Progenitor cell of endocrine pancreas (in vitro differentiated cells): ENCODE results near the gene TEX54. TPM values are rescaled to one million over a fixed set of nuclear protein-coding genes. Genes with fewer than 3 reads are reported as not detected.
"Not testable (repeated sequence)": the region's sequence is repeated elsewhere in the genome, so short reads cannot be mapped to it uniquely, and the experiment has no call there.

Source experiments
- DNase-seq: peaks from one replicate; pipeline ENCODE4 v3.0.0; 2021; ENCODE audit warnings: low spot score; ENCODE audit not compliant: unreplicated experiment
- H3K27ac Mint-ChIP-seq: 2 replicates; pipeline ENCODE4 v1.8.0; 2021; ENCODE audit warnings: mild to moderate bottlenecking, moderate library complexity, mixed read lengths
- H3K27me3 Mint-ChIP-seq: 2 replicates; pipeline ENCODE4 v1.8.0; 2021; ENCODE audit warnings: mixed read lengths
- H3K36me3 Mint-ChIP-seq: 2 replicates; pipeline ENCODE4 v1.8.0; 2022; ENCODE audit warnings: mixed read lengths; ENCODE audit not compliant: insufficient read depth
- H3K4me1 Mint-ChIP-seq: 2 replicates; pipeline ENCODE4 v1.8.0; 2021; ENCODE audit warnings: low read depth, mixed read lengths
- H3K4me3 Mint-ChIP-seq: 2 replicates; pipeline ENCODE4 v1.8.0; 2021; ENCODE audit warnings: low read depth, mild to moderate bottlenecking, moderate library complexity, mixed read lengths
- H3K9me3 Mint-ChIP-seq: 2 replicates; pipeline ENCODE4 v1.8.0; 2021; ENCODE audit warnings: low read depth, mixed read lengths
- total RNA-seq: library from RNA; stranded (reverse); gene quantifications from 2 replicates; pipeline ENCODE4 v1.2.1, GENCODE V29; 2021
- TF ChIP-seq, protein P1 (sequence below): fragments of 200-600 bp; sonication (generic); IDR thresholded peaks from one replicate; pipeline ENCODE4 v1.5.0; 2021; ENCODE audit warnings: antibody characterized with exemption, mild to moderate bottlenecking; ENCODE audit not compliant: unreplicated experiment

TEX54 gene
- total RNA-seq, 1 donor from 2014 or later, result not detected

DNA sequence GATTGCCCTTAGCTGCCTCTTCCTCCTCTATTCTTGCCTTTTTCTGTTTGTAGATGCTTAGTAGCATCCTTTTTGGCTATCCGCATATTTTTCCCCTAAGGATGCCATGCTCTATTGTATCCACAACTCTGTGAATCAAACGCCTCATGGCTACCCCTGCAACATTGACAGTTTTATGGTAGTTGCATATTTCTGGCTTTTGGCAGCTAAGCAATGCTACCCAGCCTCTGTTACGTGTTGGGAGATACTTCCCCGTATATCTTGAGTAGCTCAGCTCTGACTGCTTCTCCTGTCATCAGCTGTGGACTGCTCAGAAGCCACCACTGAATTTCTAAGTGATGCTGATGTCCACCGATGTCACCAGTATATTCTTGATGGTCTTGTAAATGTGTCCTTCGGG, 33.0 kb upstream of the TEX54 start:
- Mint-ChIP-seq H3K4me3 (no peak overlapping the region), H3K9me3 (no peaks in the 10 kb centered on the region), H3K27me3 (no peaks in the 10 kb centered on the region), H3K36me3 (peaks cover 2% of the 10 kb centered on the region), H3K27ac (no peak overlapping the region), H3K4me1 (peaks cover 9% of the 10 kb centered on the region)
- no peak for DNase-seq
- TF ChIP-seq, protein P1, sequence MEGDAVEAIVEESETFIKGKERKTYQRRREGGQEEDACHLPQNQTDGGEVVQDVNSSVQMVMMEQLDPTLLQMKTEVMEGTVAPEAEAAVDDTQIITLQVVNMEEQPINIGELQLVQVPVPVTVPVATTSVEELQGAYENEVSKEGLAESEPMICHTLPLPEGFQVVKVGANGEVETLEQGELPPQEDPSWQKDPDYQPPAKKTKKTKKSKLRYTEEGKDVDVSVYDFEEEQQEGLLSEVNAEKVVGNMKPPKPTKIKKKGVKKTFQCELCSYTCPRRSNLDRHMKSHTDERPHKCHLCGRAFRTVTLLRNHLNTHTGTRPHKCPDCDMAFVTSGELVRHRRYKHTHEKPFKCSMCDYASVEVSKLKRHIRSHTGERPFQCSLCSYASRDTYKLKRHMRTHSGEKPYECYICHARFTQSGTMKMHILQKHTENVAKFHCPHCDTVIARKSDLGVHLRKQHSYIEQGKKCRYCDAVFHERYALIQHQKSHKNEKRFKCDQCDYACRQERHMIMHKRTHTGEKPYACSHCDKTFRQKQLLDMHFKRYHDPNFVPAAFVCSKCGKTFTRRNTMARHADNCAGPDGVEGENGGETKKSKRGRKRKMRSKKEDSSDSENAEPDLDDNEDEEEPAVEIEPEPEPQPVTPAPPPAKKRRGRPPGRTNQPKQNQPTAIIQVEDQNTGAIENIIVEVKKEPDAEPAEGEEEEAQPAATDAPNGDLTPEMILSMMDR, result no peak

DNA sequence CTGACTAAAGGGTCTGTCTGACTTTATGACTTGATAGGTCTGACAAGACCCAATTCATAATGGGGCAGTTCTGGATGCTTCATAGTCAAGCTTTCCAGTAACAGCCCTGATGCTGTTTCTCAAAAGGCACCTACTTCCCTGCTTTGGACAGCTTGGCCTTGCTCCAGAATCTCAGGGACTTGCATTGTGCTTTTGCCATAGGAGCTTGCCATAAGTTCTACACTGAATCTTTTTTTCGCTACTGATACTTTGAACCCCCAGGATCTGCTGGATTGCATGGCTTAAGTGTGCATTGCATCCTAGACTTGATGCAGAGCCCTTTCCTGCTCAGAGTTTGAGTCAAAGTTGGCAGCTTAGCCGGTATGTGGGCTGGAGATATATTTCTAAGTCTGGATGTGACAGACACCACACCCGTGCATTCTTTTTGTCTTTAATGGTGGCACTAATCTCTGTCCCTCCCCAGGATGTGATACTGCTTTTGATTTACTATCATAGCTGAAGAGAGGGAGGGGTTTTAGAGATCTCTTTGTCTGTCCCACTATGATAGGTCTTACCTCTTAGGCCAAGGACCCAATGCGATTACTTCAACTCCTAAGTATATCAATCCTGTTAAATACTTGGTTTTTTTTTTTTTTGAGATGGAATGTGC, 31.2 kb upstream of the TEX54 start:
- no peak overlapping the region for H3K4me3 Mint-ChIP-seq
- no peaks in the 10 kb centered on the region for H3K9me3 Mint-ChIP-seq
- peaks cover 3% of the 10 kb centered on the region for H3K36me3 Mint-ChIP-seq
- TF ChIP-seq, protein P1, result no peak
- peak overlapping the region; percentile 20 for H3K27ac Mint-ChIP-seq
- no peak for DNase-seq
- peaks cover 24% of the 10 kb centered on the region for H3K4me1 Mint-ChIP-seq
- H3K27me3 Mint-ChIP-seq, result no peaks in the 10 kb centered on the region

DNA sequence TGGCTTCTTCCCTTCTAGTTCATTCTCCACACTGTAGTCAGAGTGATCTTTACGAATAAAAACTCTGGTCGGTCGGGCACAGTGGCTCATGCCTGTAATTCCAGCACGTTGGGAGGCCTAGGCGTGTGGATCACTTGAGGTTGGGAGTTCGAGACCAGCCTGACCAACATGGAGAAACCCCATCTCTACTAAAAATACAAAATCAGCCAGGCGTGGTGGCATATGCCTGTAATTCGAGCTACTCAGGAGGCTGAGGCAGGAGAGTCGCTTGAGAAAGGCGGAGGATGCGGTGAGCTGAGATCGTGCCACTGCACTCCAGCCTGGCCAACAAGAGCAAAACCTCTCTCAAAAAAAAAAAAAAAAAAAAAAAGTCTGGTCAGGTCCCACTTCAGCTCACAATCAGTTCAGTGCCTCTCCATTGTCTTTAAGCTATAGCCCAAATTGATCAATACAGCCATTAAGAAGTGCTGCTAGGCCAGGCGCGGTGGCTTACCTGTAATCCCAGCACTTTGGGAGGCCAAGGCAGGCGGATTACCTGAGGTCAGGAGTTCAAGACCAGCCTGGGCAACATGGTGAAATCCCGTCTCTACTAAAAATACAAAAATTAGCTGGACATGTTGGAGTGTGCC, 29.0 kb upstream of the TEX54 start:
- not testable (repeated sequence) for H3K27me3 Mint-ChIP-seq, H3K36me3 Mint-ChIP-seq, DNase-seq, H3K4me3 Mint-ChIP-seq, H3K9me3 Mint-ChIP-seq
- peak overlapping the region; percentile 59 for H3K27ac Mint-ChIP-seq
- peaks cover 36% of the 10 kb centered on the region for H3K4me1 Mint-ChIP-seq

DNA sequence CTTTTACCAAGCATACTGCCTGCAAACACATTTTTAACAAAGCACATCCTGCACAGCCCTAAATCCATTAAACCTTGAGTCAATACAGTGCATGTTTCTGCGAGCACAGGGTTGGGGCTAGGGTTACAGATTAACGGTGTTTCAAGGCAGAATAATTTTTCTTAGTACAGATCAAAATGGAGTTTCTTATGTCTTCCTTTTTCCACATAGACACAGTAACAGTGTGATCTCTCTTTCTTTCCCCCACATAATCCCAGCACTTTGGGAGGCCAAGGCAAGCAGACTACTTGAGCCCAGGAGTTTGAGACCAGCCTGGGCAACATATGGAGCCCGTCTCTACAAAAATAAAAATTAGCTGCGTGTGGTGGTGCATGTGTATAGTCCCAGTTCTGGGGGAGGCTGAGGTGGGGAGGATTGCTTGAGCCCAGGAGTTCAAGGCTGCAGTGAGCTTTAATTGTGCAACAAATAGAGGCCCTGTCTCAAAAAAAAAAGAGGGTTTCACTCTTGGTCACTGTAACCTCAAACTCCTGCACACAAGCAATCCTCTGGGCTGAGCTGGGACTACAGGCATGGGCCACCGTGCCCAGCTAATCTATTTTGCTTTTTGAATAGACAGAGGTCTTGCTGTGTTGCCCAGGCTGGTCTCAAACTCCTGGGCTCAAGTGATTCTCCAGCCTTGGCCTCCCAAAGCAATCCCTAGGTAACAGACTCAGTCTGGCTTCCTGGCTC, 28.4 kb upstream of the TEX54 start:
- H3K36me3 Mint-ChIP-seq, result peaks cover 1% of the 10 kb centered on the region
- TF ChIP-seq, protein P1, result no peak
- no peaks in the 10 kb centered on the region for H3K9me3 Mint-ChIP-seq
- peaks cover 36% of the 10 kb centered on the region for H3K4me1 Mint-ChIP-seq
- no peak for DNase-seq
- no peaks in the 10 kb centered on the region for H3K27me3 Mint-ChIP-seq
- H3K27ac Mint-ChIP-seq, result peak overlapping the region; percentile 89
- no peak overlapping the region for H3K4me3 Mint-ChIP-seq

DNA sequence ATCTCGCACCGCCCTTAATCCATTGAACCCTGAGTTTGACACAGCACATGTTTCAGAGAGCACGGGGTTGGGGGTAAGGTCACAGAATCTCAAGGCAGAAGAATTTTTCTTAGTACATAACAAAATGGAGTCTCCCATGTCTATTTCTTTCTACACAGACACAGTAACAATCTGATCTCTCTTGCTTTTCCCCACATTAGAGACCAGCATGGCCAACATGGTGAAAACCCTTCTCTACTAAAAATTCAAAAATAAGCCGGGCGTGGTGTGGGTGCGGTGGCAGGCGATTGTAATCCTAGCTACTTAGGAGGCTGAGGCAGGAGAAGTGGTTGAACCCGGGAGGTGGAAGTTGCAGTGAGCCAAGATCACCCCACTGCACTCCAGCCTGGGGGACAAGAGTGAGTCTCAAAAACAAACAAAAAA, 26.7 kb upstream of the TEX54 start:
- Mint-ChIP-seq H3K27ac (peak overlapping the region; percentile 80), H3K4me1 (peaks cover 39% of the 10 kb centered on the region)
- not testable (repeated sequence) for H3K27me3 Mint-ChIP-seq, H3K36me3 Mint-ChIP-seq, H3K9me3 Mint-ChIP-seq, DNase-seq, H3K4me3 Mint-ChIP-seq

DNA sequence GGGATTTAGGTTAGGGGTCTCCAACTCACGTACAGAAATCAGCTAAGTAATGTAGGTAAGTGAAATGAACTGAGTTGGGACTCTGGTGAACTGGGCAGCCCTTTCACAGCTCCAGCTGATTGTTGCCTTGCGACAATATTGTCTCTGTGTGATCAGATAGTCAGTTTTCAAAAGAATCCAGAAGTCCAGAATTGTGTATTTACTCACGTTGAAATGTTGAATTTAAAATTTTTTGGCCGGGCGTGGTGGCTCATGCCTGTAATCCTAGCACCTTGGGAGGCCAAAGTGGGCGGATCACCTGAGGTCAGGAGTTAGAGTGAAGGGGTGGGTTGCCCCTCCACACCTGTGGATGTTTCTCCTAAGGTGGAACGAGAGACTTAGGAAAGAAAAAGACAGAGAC, 25.6 kb upstream of the TEX54 start:
- DNase-seq, result no peak
- Mint-ChIP-seq H3K9me3 (no peaks in the 10 kb centered on the region), H3K4me3 (peak overlapping the region; percentile 98), H3K27me3 (no peaks in the 10 kb centered on the region), H3K4me1 (peaks cover 50% of the 10 kb centered on the region), H3K36me3 (peaks cover 16% of the 10 kb centered on the region), H3K27ac (peak overlapping the region; percentile 90)
- TF ChIP-seq, protein P1, result no peak
